Measurements from ENCODE around the gene GNA14.
"Not testable (repeated sequence)": the region's sequence is repeated elsewhere in the genome, so short reads cannot be mapped to it uniquely, and the experiment has no call there.

DNA sequence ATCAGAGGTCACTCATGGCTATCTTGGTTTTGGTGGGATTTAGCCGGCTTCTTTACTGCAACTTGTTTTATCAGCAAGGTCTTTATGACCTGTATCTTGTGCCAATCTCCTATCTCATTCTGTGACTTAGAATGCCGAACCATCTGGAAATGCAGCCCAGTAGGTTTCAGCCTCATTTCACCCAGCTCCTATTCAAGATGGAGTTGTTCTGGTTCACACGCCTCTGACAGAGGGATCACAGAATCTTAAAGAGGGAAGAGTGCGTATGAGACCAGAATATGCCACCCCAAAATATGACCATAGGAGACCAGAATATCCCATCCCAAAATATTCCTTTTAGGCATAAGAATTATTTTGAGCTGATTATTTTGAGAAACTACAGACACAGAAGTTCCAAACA, 63.2 kb downstream of the GNA14 start:
- TF ChIP-seq, protein P1, sequence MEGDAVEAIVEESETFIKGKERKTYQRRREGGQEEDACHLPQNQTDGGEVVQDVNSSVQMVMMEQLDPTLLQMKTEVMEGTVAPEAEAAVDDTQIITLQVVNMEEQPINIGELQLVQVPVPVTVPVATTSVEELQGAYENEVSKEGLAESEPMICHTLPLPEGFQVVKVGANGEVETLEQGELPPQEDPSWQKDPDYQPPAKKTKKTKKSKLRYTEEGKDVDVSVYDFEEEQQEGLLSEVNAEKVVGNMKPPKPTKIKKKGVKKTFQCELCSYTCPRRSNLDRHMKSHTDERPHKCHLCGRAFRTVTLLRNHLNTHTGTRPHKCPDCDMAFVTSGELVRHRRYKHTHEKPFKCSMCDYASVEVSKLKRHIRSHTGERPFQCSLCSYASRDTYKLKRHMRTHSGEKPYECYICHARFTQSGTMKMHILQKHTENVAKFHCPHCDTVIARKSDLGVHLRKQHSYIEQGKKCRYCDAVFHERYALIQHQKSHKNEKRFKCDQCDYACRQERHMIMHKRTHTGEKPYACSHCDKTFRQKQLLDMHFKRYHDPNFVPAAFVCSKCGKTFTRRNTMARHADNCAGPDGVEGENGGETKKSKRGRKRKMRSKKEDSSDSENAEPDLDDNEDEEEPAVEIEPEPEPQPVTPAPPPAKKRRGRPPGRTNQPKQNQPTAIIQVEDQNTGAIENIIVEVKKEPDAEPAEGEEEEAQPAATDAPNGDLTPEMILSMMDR (IDR thresholded peaks at IDR 0.05) = not testable (repeated sequence)
- TF ChIP-seq MAX (IDR thresholded peaks at IDR 0.05); HES2 (IDR thresholded peaks at IDR 0.05); EP300 (IDR thresholded peaks at IDR 0.05); REST (IDR thresholded peaks at IDR 0.05); RCOR1 (IDR thresholded peaks at IDR 0.05; ENCODE audit: low read depth, low read length); NPAS2 (CRISPR knock-in tag; IDR thresholded peaks at IDR 0.05; ENCODE audit: borderline replicate concordance); RFX5 (IDR thresholded peaks at IDR 0.05): not testable (repeated sequence)
- TF ChIP-seq, protein P2, sequence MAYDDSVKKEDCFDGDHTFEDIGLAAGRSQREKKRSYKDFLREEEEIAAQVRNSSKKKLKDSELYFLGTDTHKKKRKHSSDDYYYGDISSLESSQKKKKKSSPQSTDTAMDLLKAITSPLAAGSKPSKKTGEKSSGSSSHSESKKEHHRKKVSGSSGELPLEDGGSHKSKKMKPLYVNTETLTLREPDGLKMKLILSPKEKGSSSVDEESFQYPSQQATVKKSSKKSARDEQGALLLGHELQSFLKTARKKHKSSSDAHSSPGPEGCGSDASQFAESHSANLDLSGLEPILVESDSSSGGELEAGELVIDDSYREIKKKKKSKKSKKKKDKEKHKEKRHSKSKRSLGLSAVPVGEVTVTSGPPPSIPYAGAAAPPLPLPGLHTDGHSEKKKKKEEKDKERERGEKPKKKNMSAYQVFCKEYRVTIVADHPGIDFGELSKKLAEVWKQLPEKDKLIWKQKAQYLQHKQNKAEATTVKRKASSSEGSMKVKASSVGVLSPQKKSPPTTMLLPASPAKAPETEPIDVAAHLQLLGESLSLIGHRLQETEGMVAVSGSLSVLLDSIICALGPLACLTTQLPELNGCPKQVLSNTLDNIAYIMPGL (CRISPR knock-in tag; IDR thresholded peaks at IDR 0.05; ENCODE audit: borderline replicate concordance) = not testable (repeated sequence)
- TF ChIP-seq, protein P3, sequence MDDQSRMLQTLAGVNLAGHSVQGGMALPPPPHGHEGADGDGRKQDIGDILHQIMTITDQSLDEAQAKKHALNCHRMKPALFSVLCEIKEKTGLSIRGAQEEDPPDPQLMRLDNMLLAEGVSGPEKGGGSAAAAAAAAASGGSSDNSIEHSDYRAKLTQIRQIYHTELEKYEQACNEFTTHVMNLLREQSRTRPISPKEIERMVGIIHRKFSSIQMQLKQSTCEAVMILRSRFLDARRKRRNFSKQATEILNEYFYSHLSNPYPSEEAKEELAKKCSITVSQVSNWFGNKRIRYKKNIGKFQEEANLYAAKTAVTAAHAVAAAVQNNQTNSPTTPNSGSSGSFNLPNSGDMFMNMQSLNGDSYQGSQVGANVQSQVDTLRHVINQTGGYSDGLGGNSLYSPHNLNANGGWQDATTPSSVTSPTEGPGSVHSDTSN (IDR thresholded peaks at IDR 0.05) = not testable (repeated sequence)
